GM12878 (cell line): Measurements from ENCODE around the gene PIK3R5. TPM values are rescaled to one million over a fixed set of nuclear protein-coding genes. Genes with fewer than 3 reads are reported as not detected.

ENCODE experiments used
- ATAC-seq: fragments of 200-7000 bp; cut with Tn5 transposase; 3 replicates; pipeline ENCODE4 v1.9.1; 2020; ENCODE audit warnings: mild to moderate bottlenecking, moderate library complexity
- BruUV-seq: library from RNA; stranded (reverse); fragments of 400-500 nt; replicated peaks from 2 replicates; lab custom pipeline; 2021; lab: Mats Ljungman, UMichigan
- CTCF ChIA-PET: fragments of 300-600 bp; sonication (Branson Sonifier 250); formaldehyde crosslinking; extraction: SDS; loops from one replicate; lab custom pipeline; 2021; ENCODE audit warnings: inconsistent platforms; lab: Yijun Ruan, JAX
- POLR2A ChIA-PET: fragments of 350-600 bp; formaldehyde crosslinking; extraction: SDS; loops from one replicate; lab custom pipeline; 2021; ENCODE audit warnings: inconsistent platforms; lab: Charles Lee
- RAD21 ChIA-PET: fragments of 300-600 bp; sonication (Branson Sonifier 250); formaldehyde crosslinking; loops from one replicate; lab custom pipeline; 2023; ENCODE audit warnings: antibody characterized with exemption; ENCODE audit not compliant: unreplicated experiment; lab: Charles Lee
- SMC1A ChIA-PET: fragments of 300-600 bp; sonication (Branson Sonifier 250); formaldehyde crosslinking; loops from one replicate; lab custom pipeline; 2023; ENCODE audit not compliant: unreplicated experiment, uncharacterized antibody; lab: Charles Lee
- DNase-seq: peaks from one replicate; pipeline ENCODE4 v3.0.0-alpha.2; 2011; ENCODE audit warnings: low read depth, low spot score
- FAIRE-seq: peaks from 3 replicates; lab custom pipeline; 2011; peaks lifted over from hg19 to GRCh38; lab: Jason Lieb, UNC
- H2AFZ ChIP-seq: 2 replicates; pipeline ENCODE4 v1.6.0; 2011; ENCODE audit warnings: low read depth, low read length, control low read depth; ENCODE audit not compliant: control insufficient read depth
- H3K27ac ChIP-seq: 2 replicates; pipeline ENCODE4 v1.5.1; 2011; ENCODE audit warnings: control low read depth; ENCODE audit not compliant: control insufficient read depth, insufficient read depth
- H3K27me3 ChIP-seq, 2 experiments: replicated peaks in 1 of 2; 2 replicates each; pipeline versions ENCODE4 v1.6.0 to v1.6.1; 2011; ENCODE audit warnings: low read length in 1 of 2; ENCODE audit not compliant: control insufficient read depth in 2 of 2, insufficient read depth in 2 of 2
- H3K36me3 ChIP-seq, 2 experiments: 2 replicates each; pipeline ENCODE4 v1.5.1; 2011; ENCODE audit warnings: low read length in 1 of 2; ENCODE audit not compliant: control insufficient read depth in 2 of 2, insufficient read depth in 2 of 2
- H3K4me1 ChIP-seq: 2 replicates; pipeline ENCODE4 v1.6.1; 2011; ENCODE audit warnings: mild to moderate bottlenecking, low read length, moderate library complexity, mixed read lengths; ENCODE audit not compliant: control insufficient read depth, insufficient read depth
- H3K4me2 ChIP-seq: 2 replicates; pipeline ENCODE4 v1.6.0; 2011; ENCODE audit warnings: control low read depth; ENCODE audit not compliant: control insufficient read depth, insufficient read depth
- H3K4me3 ChIP-seq: fragments of 200-600 bp; sonication (generic); 2 replicates; pipeline ENCODE4 v1.5.1; 2016
- H3K79me2 ChIP-seq: 2 replicates; pipeline ENCODE4 v1.6.0; 2011; ENCODE audit warnings: low read length; ENCODE audit not compliant: control insufficient read depth, insufficient read depth
- H3K9ac ChIP-seq: 2 replicates; pipeline ENCODE4 v1.8.0; 2011; ENCODE audit warnings: low read length, control low read depth, mixed read lengths; ENCODE audit not compliant: control insufficient read depth, insufficient read depth
- H3K9me3 ChIP-seq: replicated peaks from 3 replicates; pipeline ENCODE4 v1.5.1; 2011; ENCODE audit warnings: mild to moderate bottlenecking, low read length; ENCODE audit not compliant: control insufficient read depth, insufficient read depth
- H4K20me1 ChIP-seq: 2 replicates; pipeline ENCODE4 v1.6.0; 2011; ENCODE audit not compliant: control insufficient read depth, insufficient read depth
- EP300 ChIP-seq, 2 experiments: fragments of 150-350 bp in 1 of 2; IDR thresholded peaks; 2 replicates each; pipeline ENCODE4 v1.6.1; 2011 to 2012; ENCODE audit warnings: low read depth in 2 of 2, low read length in 2 of 2, borderline replicate concordance in 1 of 2, improper control_type of control experiment in 1 of 2, inconsistent platforms in 1 of 2; ENCODE audit not compliant: control insufficient read depth in 1 of 2
- FOS ChIP-seq: IDR thresholded peaks from 3 replicates; pipeline ENCODE4 v1.6.1; 2011; ENCODE audit warnings: borderline replicate concordance; ENCODE audit not compliant: insufficient read length; ENCODE audit errors: extremely low read depth
- GABPA ChIP-seq: IDR thresholded peaks from 2 replicates; pipeline ENCODE4 v1.6.1; 2014; ENCODE audit warnings: antibody characterized with exemption, low read depth, mild to moderate bottlenecking, inconsistent platforms
- NFIC ChIP-seq: IDR thresholded peaks from 2 replicates; pipeline ENCODE4 v1.6.1; 2012; ENCODE audit warnings: low read depth, mild to moderate bottlenecking, inconsistent platforms, low read length, moderate library complexity
- SREBF1 ChIP-seq: IDR thresholded peaks from 2 replicates; pipeline ENCODE4 v1.6.1; 2012; ENCODE audit warnings: mild to moderate bottlenecking, low read length
- ZNF207 ChIP-seq: fragments of 450-650 bp; IDR thresholded peaks from 2 replicates; pipeline ENCODE4 v1.6.1; 2014; ENCODE audit warnings: antibody characterized with exemption, mild to moderate bottlenecking, borderline replicate concordance
- WGBS: methylation state at CpG from one replicate; pipeline ENCODE4 v1.1.6; 2016; ENCODE audit warnings: low lambda C conversion rate; ENCODE audit not compliant: insufficient replicate concordance, insufficient coverage; ENCODE audit errors: missing lambda C conversion rate; 5-methylcytosine and 5-hydroxymethylcytosine counted together
- in situ Hi-C: fragments of 300-500 bp; cut with MboI; formaldehyde crosslinking; loops from 9 replicates; pipeline ENCODE4 v1.14.3; 2018; ENCODE audit warnings: mixed read lengths
- intact Hi-C: fragments of 100-400 bp; cut with micrococcal nuclease; formaldehyde crosslinking; loops from one replicate; pipeline ENCODE4 v1.14.2; 2022; ENCODE audit not compliant: unreplicated experiment
- polyA plus RNA-seq, 11 experiments: library from polyadenylated mRNA; depleted of rRNA in 4 of 11; unstranded in 6 of 11; stranded (reverse) in 5 of 11; fragments of >200 nt; fragmentation: Nextera tagmentation in 4 of 11; fragmentation: Illumina TruSeq in 1 of 11; extraction: Ambion mirVana in 4 of 11; extraction: Trizol in 1 of 11; gene quantifications; 1 replicate in 1 of 11; 2 replicates in 10 of 11; pipeline versions ENCODE4 v1.2.1 to v1.2.3, GENCODE V29; 2011 to 2016; ENCODE audit warnings: inconsistent platforms in 2 of 11, missing spikeins in 2 of 11, low read depth in 1 of 11
- total RNA-seq, 4 experiments: library from RNA; depleted of rRNA in 3 of 4; stranded (reverse); fragments of >200 nt in 3 of 4; fragmentation: Illumina TruSeq in 1 of 4; extraction: Trizol in 1 of 4; gene quantifications; 2 replicates each; pipeline versions ENCODE4 v1.2.1 to v1.2.3, GENCODE V29; 2013 to 2021
- TF ChIP-seq, protein P1 (sequence below): fragments of 450-650 bp; IDR thresholded peaks from 2 replicates; pipeline ENCODE4 v1.6.1; 2017; ENCODE audit warnings: mild to moderate bottlenecking
- TF ChIP-seq, protein P2 (sequence below): IDR thresholded peaks from 2 replicates; pipeline ENCODE4 v1.6.1; 2011; ENCODE audit warnings: borderline replicate concordance, low read depth, mild to moderate bottlenecking, moderate library complexity, mixed read lengths, low read length; ENCODE audit not compliant: insufficient read depth; ENCODE audit errors: extremely low read length

Gene PIK3R5
- total and polyA plus RNA-seq, 10 of the 15 experiments (the other 5 are each of a cell fraction or from before 2014, with no cell fraction given), result 9.5 to 50.8 (median 35.5) TPM

DNA sequence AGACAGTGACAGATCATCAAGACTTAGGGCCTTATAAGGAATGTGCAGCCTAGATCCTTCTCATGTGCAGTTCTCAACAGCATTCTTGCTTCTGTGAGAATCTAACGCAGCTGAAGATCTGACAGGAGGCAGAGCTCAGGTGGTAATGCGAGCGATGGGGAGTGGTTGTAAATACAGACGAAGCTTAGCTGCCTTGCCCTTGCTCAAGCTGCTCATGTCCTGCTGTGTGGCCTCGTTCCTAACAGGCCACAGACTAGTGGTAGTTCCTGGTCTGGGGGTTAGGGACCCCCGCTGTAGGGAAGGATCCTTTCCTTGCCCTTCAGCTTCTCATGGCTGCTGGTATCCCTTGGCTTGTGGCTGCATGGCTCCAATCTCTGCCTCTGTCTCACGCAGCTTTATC is 45.5 kb upstream of the PIK3R5 start:
- Histone ChIP-seq H3K9ac (no peak overlapping the region), H2AFZ (no peak overlapping the region), H3K36me3 (no peaks in the 10 kb centered on the region), H3K79me2 (no peaks in the 10 kb centered on the region), H3K27ac (no peak overlapping the region), H3K9me3 (no peaks in the 10 kb centered on the region), H3K4me1 (no peaks in the 10 kb centered on the region), H3K27me3 (peaks cover 0 to 3% of the 10 kb centered on the region in 2 experiments; a peak in 3 of 4 replicates), H3K4me2 (no peak overlapping the region), H3K4me3 (no peak overlapping the region), H4K20me1 (no peaks in the 10 kb centered on the region)
- DNase-seq, result no peak
- in situ Hi-C loops, result loop anchor here (10.0 kb wide), 1 partner anchor 596 kb away; no protein-coding TSS in a partner anchor
- ChIA-PET SMC1A (interaction anchor here (1.3 kb wide), 1 partner anchor 516 kb away, joined by 4 read pairs; no protein-coding TSS in a partner anchor), POLR2A (no interaction called here), CTCF (no interaction called here), RAD21 (no interaction called here)
- TF ChIP-seq FOS (no peak), ZNF207 (no peak), NFIC (no peak), GABPA (no peak), SREBF1 (no peak), EP300 (IDR thresholded peaks at IDR 0.05; ENCODE audit: borderline replicate concordance in 1 of 2, control insufficient read depth in 1 of 2, low read depth in 2 of 2, low read length in 2 of 2) (no peak)
- TF ChIP-seq, protein P1, sequence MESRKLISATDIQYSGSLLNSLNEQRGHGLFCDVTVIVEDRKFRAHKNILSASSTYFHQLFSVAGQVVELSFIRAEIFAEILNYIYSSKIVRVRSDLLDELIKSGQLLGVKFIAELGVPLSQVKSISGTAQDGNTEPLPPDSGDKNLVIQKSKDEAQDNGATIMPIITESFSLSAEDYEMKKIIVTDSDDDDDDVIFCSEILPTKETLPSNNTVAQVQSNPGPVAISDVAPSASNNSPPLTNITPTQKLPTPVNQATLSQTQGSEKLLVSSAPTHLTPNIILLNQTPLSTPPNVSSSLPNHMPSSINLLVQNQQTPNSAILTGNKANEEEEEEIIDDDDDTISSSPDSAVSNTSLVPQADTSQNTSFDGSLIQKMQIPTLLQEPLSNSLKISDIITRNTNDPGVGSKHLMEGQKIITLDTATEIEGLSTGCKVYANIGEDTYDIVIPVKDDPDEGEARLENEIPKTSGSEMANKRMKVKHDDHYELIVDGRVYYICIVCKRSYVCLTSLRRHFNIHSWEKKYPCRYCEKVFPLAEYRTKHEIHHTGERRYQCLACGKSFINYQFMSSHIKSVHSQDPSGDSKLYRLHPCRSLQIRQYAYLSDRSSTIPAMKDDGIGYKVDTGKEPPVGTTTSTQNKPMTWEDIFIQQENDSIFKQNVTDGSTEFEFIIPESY, result no peak
- TF ChIP-seq, protein P2, sequence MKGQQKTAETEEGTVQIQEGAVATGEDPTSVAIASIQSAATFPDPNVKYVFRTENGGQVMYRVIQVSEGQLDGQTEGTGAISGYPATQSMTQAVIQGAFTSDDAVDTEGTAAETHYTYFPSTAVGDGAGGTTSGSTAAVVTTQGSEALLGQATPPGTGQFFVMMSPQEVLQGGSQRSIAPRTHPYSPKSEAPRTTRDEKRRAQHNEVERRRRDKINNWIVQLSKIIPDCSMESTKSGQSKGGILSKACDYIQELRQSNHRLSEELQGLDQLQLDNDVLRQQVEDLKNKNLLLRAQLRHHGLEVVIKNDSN, result no peak
- intact Hi-C loops, result no loop called here
- WGBS, result 43% methylated on average over 7 of the region's 7 CpGs
- FAIRE-seq, result no peak
- ATAC-seq, result no peak
- no TSS peak for BruUV-seq
